GOT3 (cell line): ENCODE results near the gene HNRNPA1.
"Not testable (repeated sequence)": the region's sequence is repeated elsewhere in the genome, so short reads cannot be mapped to it uniquely, and the experiment has no call there.

ENCODE experiments used
- DNase-seq: peaks from one replicate; lab custom pipeline; 2025; ENCODE audit warnings: mixed read lengths; lab: John Stamatoyannopoulos, UW

HNRNPA1 gene

GRCh38 chr12:54299515-54300224 lies 19.1 kb downstream of the HNRNPA1 start:
- DNase-seq, result no peak

GRCh38 chr12:54300225-54300731 lies 19.8 kb downstream of the HNRNPA1 start:
- DNase-seq, result no peak

DNA sequence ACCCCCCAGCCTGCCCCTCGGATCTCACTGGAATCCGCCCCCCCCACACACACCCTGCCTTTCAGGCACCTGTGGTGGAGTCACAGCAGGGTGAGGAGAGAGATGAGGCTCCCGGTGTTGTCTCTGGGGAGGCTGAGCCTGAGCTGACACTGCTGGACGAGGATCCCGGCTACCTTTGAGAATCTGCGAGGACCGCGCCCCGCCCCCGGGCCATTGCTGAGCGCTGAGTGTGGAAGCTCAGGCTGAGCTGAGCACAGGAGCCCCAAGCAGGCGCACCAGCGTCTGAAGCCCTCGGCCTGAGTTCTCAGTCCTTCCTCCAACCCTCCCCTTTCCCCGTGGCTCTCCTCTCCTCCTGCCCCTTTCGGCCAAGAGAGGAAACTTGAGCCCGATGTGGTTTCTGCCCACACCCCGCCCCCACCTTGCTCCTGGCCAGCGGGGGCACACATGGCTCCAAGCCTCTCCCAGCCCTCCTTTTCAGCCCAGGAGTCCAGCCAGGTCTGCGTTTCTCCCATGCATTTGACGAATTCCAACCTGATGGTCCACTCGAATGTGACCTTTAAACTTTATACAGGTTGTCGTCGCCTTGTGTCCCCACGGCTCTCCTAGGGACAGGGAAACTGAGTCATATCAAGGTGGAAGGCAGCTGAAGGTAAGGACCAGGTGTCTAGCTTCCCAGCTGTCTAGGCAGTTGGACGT lies 20.4 kb downstream of the HNRNPA1 start, which contains the start of gene NFE2:
NFE2 (minus strand) TSS at position 284 of the 696 bp plus-strand sequence. CDS start 5,767 bp downstream, outside the sequence.
- no peak for DNase-seq

DNA sequence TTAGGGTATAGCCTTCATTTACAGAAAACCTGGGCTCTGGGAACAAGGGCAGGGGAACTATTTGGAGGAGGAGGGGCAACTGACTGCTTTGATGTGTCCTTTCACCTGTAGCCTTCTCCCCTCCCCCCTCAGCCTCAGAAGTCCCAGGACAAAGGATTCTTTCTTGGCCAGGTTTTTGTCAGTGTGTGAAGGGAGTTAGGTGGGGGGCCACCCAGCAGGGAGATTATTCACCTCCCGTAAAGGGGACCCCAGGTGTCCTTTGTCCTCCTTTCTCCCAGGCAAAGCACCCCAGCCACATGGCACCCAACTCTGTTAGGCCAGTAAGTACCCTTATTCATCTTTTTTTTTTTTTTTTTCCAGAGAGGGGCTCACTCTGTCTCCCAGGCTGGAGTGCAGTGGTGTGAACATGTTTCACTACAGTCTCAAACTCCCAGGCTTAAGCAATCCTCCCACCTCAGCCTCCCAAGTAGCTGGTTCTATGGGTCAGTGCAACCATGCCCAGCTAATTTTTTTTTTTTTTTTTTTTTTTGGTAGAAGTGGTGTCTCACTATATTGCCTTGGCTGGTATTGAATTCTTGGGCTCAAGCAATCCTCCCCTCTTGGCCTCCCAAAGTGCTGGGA lies 21.0 kb downstream of the HNRNPA1 start:
- DNase-seq, result no peak

DNA sequence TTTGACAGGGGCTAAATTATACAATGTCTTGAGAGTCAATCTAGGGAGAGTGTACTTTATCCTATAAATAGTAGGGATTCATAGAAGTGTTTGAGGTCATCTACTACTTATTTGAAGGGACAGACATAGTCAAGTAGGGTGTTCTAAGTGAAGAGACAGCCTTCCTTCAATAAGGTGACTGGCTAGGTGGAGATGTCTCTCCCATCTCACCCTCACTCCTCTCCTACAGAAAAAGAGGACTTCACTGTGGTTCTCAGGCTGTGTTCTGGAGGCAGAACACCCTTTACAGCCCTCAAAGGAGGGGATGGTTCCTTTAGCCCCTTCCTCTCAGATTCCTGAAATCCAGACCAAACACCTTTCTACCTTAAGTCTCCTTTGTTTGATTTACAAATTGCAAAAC lies 23.1 kb downstream of the HNRNPA1 start:
- no peak for DNase-seq

DNA sequence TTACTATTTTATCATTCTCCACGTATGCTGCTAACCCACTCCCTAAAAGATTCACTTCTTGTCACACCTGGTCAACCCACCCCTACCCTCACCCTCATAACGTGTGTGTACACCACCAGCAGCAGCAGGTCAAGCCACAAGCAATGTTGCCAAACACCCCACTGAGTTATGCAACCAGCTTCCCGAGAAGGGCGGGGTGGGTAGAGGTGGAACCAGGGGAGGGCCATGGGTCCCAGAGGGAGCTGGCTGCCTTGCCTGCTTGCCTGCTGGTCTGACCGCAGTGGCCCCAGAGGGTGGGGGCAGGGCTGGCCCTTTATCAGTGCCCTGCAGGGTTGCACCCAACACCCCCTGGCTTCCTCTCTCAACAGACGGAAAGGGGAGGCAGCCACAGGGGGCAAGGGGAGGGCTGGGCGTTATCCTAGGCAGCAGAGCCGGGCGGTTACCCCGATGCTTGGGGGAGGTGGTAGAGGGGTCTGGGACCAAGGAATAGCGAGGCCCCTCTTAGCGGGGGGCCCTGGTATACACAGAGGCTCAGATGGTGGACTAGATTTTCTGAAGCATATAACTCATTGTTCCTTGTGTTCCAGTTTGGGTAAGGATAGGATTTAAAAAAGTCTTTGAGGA lies 23.8 kb downstream of the HNRNPA1 start:
- no peak for DNase-seq

GRCh38 chr12:54306925-54307741 lies 26.6 kb downstream of the HNRNPA1 start:
- DNase-seq, result no peak

DNA sequence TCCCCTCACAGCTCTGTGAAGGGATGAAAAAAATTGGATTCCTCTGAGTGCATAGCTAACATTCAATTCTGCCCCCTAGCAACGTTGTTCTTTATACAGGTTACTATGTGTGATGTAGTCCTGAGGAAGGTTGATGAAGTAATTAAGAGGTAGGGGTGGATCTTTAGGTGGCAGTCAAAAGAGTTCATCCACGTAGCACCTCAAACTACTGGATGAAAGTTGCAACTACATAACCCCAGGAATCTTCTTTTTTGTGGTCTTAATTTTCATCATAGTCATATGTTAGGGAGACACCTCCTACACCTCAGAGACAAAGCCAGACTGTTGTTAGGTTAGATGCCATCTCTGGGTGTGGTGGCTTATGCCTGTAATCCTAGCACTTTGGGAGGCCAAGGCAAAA lies 30.5 kb downstream of the HNRNPA1 start:
- no peak for DNase-seq

GRCh38 chr12:54312309-54312708 lies 31.8 kb downstream of the HNRNPA1 start:
- DNase-seq, result not testable (repeated sequence)

DNA sequence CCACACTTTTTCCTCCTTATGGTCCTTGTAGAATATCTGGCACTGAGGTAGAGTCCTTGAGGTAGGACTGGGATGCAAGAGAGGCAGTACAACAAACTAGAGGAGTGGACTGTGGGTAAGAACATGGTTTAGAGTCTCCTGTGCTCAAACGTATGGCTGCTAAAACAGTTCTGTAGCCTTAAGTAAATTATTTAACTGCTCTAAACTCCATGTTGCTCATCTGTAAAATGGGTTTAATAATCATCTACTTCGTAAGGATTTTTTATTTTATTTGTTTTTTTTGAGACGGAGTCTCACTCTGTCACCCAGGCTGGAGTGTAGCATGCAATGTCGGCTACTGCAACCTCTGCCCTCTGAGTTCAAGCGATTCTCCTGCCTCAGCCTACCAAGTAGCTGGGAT lies 40.8 kb downstream of the HNRNPA1 start:
- DNase-seq, result no peak

- peak; percentile 75 for DNase-seq
Measured at GRCh38 chr12:54324617-54325441, 44.3 kb downstream of the HNRNPA1 start, which contains the start of gene COPZ1. Gene COPZ1 (plus strand): TSS chr12:54325131. CDS start chr12:54325164, 33 bp downstream.

DNA sequence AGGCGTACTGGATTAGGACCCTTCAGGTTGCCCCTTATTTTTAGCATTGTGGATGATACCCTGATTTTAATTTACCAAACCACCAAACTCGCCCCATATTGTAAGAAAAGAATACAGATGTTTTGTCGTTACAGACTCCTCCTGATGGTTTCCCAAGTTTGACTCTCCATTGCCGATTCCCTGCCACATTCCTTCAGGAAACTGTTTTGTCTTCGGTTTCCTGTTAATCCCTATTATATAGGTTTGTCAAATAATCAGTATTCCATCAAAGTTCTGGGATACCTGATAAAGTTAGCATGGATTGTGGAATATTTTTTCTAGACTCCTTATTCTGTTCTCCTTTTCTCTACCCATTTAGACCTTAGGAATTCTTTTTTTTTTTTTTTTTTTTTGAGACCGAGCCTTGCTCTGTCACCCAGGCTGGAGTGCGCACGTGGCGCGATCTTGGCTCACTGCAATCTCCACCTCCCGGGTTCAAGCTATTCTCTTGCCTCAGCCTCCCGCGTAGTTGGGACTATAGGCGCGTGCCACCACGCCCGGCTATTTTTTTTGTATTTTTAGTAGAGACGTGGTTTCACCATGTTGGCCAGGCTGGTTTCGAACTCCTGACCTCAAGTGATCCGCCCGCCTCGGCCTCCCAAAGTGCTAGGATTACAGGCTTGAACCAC lies 45.0 kb downstream of the HNRNPA1 start:
- not testable (repeated sequence) for DNase-seq

DNA sequence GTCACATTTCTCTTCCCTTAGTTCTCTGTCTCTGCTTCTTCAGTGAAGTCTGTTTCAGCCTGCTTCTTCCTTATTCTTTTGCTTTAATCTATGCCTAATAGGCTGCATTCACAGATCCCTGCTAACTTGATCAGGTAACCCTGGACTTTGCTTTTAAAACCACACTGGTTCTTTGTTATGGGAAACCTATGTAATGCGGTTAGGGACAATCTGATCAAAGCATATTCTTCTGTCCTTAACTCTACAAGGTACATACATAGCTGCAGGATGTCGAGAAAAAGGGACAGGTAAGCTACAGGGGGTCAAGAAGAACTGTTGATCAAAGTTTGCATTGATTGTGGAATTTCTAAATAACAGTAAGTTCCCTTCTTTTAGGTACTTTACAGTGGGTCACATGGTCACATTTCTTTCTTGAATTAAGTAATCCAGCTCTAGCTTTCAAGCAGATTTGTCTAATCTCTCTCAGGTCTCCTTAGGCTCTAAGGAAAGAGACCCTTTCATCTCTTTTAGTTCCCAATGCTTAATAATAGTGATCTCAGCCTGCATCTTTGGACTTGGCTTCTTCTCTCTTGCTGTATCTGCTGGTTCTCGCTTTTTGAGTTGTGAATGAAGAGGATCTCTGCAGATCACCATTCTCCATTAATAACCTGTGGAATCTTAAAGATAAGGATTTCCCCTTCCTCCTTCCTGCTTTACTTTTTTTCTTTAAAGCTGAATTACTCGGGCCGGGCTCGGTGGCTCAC lies 48.2 kb downstream of the HNRNPA1 start:
- DNase-seq, result no peak

GRCh38 chr12:54329759-54330158 lies 49.2 kb downstream of the HNRNPA1 start:
- no peak for DNase-seq

DNA sequence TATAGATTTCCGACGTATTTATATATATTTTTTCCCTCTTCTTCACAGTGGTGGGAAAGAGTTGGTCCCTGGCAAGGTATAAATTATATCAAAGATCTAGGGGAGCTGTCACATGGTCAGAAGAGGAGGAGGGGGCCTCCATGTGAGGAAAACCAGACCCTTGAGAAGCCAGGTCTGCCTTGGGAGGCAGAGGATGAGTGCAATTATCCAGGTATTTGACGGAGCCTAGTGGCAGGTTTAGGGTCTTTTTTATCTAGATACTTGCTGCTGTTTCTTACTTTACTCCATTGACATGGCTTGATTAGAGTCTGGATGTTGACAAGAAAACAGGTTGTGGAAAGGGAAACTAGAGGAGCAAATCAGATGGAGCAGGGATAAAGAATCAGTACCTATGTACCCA lies 49.9 kb downstream of the HNRNPA1 start:
- no peak for DNase-seq

DNA sequence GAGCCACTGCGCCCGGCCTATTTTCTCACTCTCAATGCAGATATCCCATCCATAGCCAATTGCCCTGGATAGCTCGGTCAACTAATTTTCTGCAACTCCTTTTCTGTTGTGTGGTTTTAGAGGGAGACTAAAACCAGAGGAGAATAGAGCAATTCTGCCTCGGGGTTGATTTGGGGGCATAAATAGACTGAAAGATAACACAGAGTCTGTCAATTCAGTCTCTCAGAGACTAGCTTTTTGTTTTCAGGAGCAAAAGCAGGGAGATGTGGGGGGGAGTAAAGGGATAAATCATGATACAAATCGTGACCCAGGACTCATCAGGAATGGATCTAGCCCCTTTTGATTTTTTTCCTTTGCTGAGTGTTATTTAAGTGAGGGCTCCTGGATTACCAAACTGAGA lies 50.9 kb downstream of the HNRNPA1 start:
- no peak for DNase-seq

GRCh38 chr12:54333420-54334034 lies 53.0 kb downstream of the HNRNPA1 start:
- DNase-seq, result no peak
